NCI-H1694 (cell line): ENCODE measurements around the gene CALCOCO2.
"Not testable (repeated sequence)": the region's sequence is repeated elsewhere in the genome, so short reads cannot be mapped to it uniquely, and the experiment has no call there.

Experiments used
- DNase-seq: peaks from one replicate; lab custom pipeline; 2025; lab: John Stamatoyannopoulos, UW

CALCOCO2 gene

GRCh38 chr17:48825446-48826381, 5.1 kb upstream of the CALCOCO2 start:
- no peak for DNase-seq

- no peak for DNase-seq
Observed at GRCh38 chr17:48831549-48831883, 681 bp downstream of the CALCOCO2 start.

GRCh38 chr17:48834973-48835372, 4.1 kb downstream of the CALCOCO2 start:
- no peak for DNase-seq

- no peak for DNase-seq
Observed at GRCh38 chr17:48835971-48836370, 5.1 kb downstream of the CALCOCO2 start.

GRCh38 chr17:48837458-48837857, 6.6 kb downstream of the CALCOCO2 start:
- DNase-seq: not testable (repeated sequence)

- DNase-seq: no peak
Observed at GRCh38 chr17:48840441-48840840, 9.6 kb downstream of the CALCOCO2 start.

- no peak for DNase-seq
Observed at GRCh38 chr17:48841395-48841831, 10.6 kb downstream of the CALCOCO2 start.

GRCh38 chr17:48842746-48843145, 11.9 kb downstream of the CALCOCO2 start:
- no peak for DNase-seq

GRCh38 chr17:48843187-48843900, 12.5 kb downstream of the CALCOCO2 start:
- DNase-seq: no peak

GRCh38 chr17:48850792-48851323, 20.0 kb downstream of the CALCOCO2 start:
- DNase-seq: no peak

GRCh38 chr17:48854774-48855476, 24.1 kb downstream of the CALCOCO2 start:
- DNase-seq: no peak

GRCh38 chr17:48856122-48856821, 25.4 kb downstream of the CALCOCO2 start:
- no peak for DNase-seq

GRCh38 chr17:48860034-48860433, 29.2 kb downstream of the CALCOCO2 start:
- no peak for DNase-seq

- DNase-seq: no peak
Observed at GRCh38 chr17:48860456-48860855, 29.6 kb downstream of the CALCOCO2 start.

- DNase-seq: no peak
Observed at GRCh38 chr17:48868916-48869500, 38.2 kb downstream of the CALCOCO2 start.

GRCh38 chr17:48869821-48870318, 39.0 kb downstream of the CALCOCO2 start:
- DNase-seq: no peak

GRCh38 chr17:48871035-48871550, 40.3 kb downstream of the CALCOCO2 start:
- no peak for DNase-seq

GRCh38 chr17:48871551-48872351, 40.9 kb downstream of the CALCOCO2 start:
- no peak for DNase-seq

GRCh38 chr17:48872409-48872808, 41.6 kb downstream of the CALCOCO2 start:
- DNase-seq: not testable (repeated sequence)

- DNase-seq: no peak
Observed at GRCh38 chr17:48873209-48873608, 42.4 kb downstream of the CALCOCO2 start.
